HCT116 (cell line): ENCODE measurements around the gene UGT1A9. TPM values are rescaled to one million over a fixed set of nuclear protein-coding genes. Genes with fewer than 3 reads are reported as not detected.

Source experiments
- ATAC-seq: fragments of 200-7000 bp; cut with Tn5 transposase; 2 replicates; pipeline ENCODE4 v1.9.1; 2020; ENCODE audit warnings: mild to moderate bottlenecking, moderate library complexity
- BruUV-seq: library from RNA; stranded (reverse); fragments of 400-500 nt; replicated peaks from 2 replicates; lab custom pipeline; 2021; lab: Mats Ljungman, UMichigan
- CTCF ChIA-PET: fragments of 300-600 bp; sonication (Branson Sonifier 250); formaldehyde crosslinking; loops from one replicate; lab custom pipeline; 2021; ENCODE audit warnings: antibody characterized with exemption; lab: Charles Lee
- POLR2A ChIA-PET: fragments of 300-600, 350-600 bp; sonication (Branson Sonifier 250); formaldehyde crosslinking; loops from one replicate; lab custom pipeline; 2021; ENCODE audit warnings: antibody characterized with exemption; lab: Charles Lee
- RAD21 ChIA-PET, 2 experiments: fragments of 300-600 bp; sonication (Branson Sonifier 250); formaldehyde crosslinking; loops; one replicate each; lab custom pipeline; 2023; ENCODE audit warnings: low total read pairs in 2 of 2; ENCODE audit not compliant: uncharacterized antibody in 2 of 2, unreplicated experiment in 2 of 2, low non-redundant PET in 1 of 2; lab: Charles Lee
- DNase-seq: peaks from one replicate; pipeline ENCODE4 v3.0.0-alpha.2; 2010; ENCODE audit warnings: low read depth, low spot score
- H2AFZ ChIP-seq: fragments of 200-600 bp; shearing (Covaris generic), sonication (generic); 2 replicates; pipeline ENCODE4 v1.6.1; 2017; ENCODE audit warnings: low read depth, mixed run types, mixed read lengths, antibody characterized with exemption, low read length; ENCODE audit not compliant: poor library complexity, severe bottlenecking
- H3K27ac ChIP-seq: 2 replicates; pipeline ENCODE4 v1.5.1; 2012; ENCODE audit warnings: low read depth, low read length
- H3K27me3 ChIP-seq: fragments of 200-600 bp; sonication (generic); 2 replicates; pipeline ENCODE4 v1.6.1; 2016; ENCODE audit warnings: mixed run types, low read length, mixed read lengths; ENCODE audit not compliant: insufficient read depth
- H3K36me3 ChIP-seq, 2 experiments: fragments of 200-500 bp in 1 of 2; fragments of 200-600 bp in 1 of 2; sonication (Bioruptor generic) in 1 of 2; sonication (generic) in 1 of 2; 2 replicates each; pipeline versions ENCODE4 v1.5.1 to v1.6.1; 2014 to 2016; ENCODE audit warnings: low read length in 2 of 2, inconsistent platforms in 1 of 2, mixed read lengths in 1 of 2, mixed run types in 1 of 2; ENCODE audit not compliant: insufficient read depth in 2 of 2, control insufficient read depth in 1 of 2
- H3K4me1 ChIP-seq, 2 experiments: fragments of 200-600 bp in 1 of 2; sonication (generic) in 1 of 2; 2 replicates each; pipeline versions ENCODE4 v1.5.1 to v1.6.1; 2012 to 2017; ENCODE audit warnings: low read length in 2 of 2, inconsistent platforms in 1 of 2, mild to moderate bottlenecking in 1 of 2, mixed read lengths in 1 of 2, mixed run types in 1 of 2, moderate library complexity in 1 of 2; ENCODE audit not compliant: insufficient read depth in 2 of 2, control insufficient read depth in 1 of 2
- H3K4me2 ChIP-seq: fragments of 200-600 bp; sonication (generic); 2 replicates; pipeline ENCODE4 v1.6.1; 2017; ENCODE audit warnings: mixed run types, low read length, mixed read lengths
- H3K4me3 ChIP-seq, 2 experiments: fragments of 200-600 bp in 1 of 2; sonication (generic) in 1 of 2; replicated peaks in 1 of 2; 2 replicates each; pipeline ENCODE4 v1.5.1; 2011 to 2016; ENCODE audit warnings: low read length in 2 of 2, control low read depth in 1 of 2, low read depth in 1 of 2, mild to moderate bottlenecking in 1 of 2, mixed read lengths in 1 of 2, mixed run types in 1 of 2
- H3K79me2 ChIP-seq: fragments of 200-600 bp; sonication (generic); 2 replicates; pipeline ENCODE4 v1.6.1; 2017; ENCODE audit warnings: mild to moderate bottlenecking, mixed run types, low read length, moderate library complexity, mixed read lengths; ENCODE audit not compliant: insufficient read depth
- H3K9ac ChIP-seq: fragments of 200-600 bp; sonication (generic); 2 replicates; pipeline ENCODE4 v1.6.1; 2016; ENCODE audit warnings: low read length, mixed read lengths
- H3K9me2 ChIP-seq: fragments of 200-600 bp; sonication (generic), shearing (Covaris generic); 2 replicates; pipeline ENCODE4 v1.6.1; 2017; ENCODE audit warnings: mixed run types, mild to moderate bottlenecking, moderate library complexity; ENCODE audit not compliant: insufficient read depth
- H3K9me3 ChIP-seq, 2 experiments: fragments of 200-500 bp in 1 of 2; fragments of 200-600 bp in 1 of 2; sonication (Bioruptor generic) in 1 of 2; sonication (generic) in 1 of 2; 2 replicates each; pipeline ENCODE4 v1.6.1; 2014 to 2017; ENCODE audit warnings: low read length in 2 of 2, mixed read lengths in 2 of 2, inconsistent platforms in 1 of 2, low read depth in 1 of 2, mild to moderate bottlenecking in 1 of 2, mixed run types in 1 of 2, moderate library complexity in 1 of 2; ENCODE audit not compliant: control insufficient read depth in 1 of 2, insufficient read depth in 1 of 2
- H4K20me1 ChIP-seq: fragments of 200-600 bp; sonication (generic), shearing (Covaris generic); 2 replicates; pipeline ENCODE4 v1.6.1; 2017; ENCODE audit warnings: mixed run types, mild to moderate bottlenecking, moderate library complexity; ENCODE audit not compliant: insufficient read depth
- ELF1 ChIP-seq: IDR thresholded peaks from 2 replicates; pipeline ENCODE4 v1.6.1; 2012; ENCODE audit warnings: low read depth, borderline replicate concordance
- EZH2phosphoT487 ChIP-seq: fragments of 200-600 bp; IDR thresholded peaks from 2 replicates; pipeline ENCODE4 v1.6.1; 2018; ENCODE audit warnings: antibody characterized with exemption, borderline replicate concordance
- FOSL1 ChIP-seq: IDR thresholded peaks from 2 replicates; pipeline ENCODE4 v1.6.1; 2012; ENCODE audit warnings: low read depth
- JUND ChIP-seq: IDR thresholded peaks from 2 replicates; pipeline ENCODE4 v1.6.1; 2012
- MAX ChIP-seq: IDR thresholded peaks from 2 replicates; pipeline ENCODE4 v1.6.1; 2012
- RAD21 ChIP-seq: IDR thresholded peaks from 2 replicates; pipeline ENCODE4 v1.6.1; 2012; ENCODE audit warnings: low read depth, mild to moderate bottlenecking
- REST ChIP-seq: IDR thresholded peaks from 2 replicates; pipeline ENCODE4 v1.6.1; 2012; ENCODE audit warnings: low read depth
- SIN3A ChIP-seq: IDR thresholded peaks from 2 replicates; pipeline ENCODE4 v1.6.1; 2012; ENCODE audit warnings: low read depth
- SP1 ChIP-seq: IDR thresholded peaks from 2 replicates; pipeline ENCODE4 v1.6.1; 2012; ENCODE audit warnings: low read depth
- SRF ChIP-seq: IDR thresholded peaks from 2 replicates; pipeline ENCODE4 v1.6.1; 2012; ENCODE audit warnings: low read depth
- TCF7L2 ChIP-seq: IDR thresholded peaks from 2 replicates; pipeline ENCODE4 v1.7.0; 2011; ENCODE audit warnings: borderline replicate concordance, inconsistent platforms; ENCODE audit not compliant: insufficient read depth, insufficient read length; ENCODE audit errors: extremely low read depth
- YY1 ChIP-seq: IDR thresholded peaks from 2 replicates; pipeline ENCODE4 v1.6.1; 2011; ENCODE audit warnings: low read length, low read depth, moderate library complexity, mild to moderate bottlenecking; ENCODE audit not compliant: insufficient replicate concordance; ENCODE audit errors: extremely low read depth
- intact Hi-C: fragments of 100-400 bp; cut with micrococcal nuclease; formaldehyde crosslinking; loops from 2 replicates; pipeline ENCODE4 v1.10.0; 2022
- total RNA-seq: library from RNA; stranded (reverse); gene quantifications from one replicate; pipeline ENCODE4 v1.2.1, GENCODE V29; 2021; ENCODE audit not compliant: unreplicated experiment

UGT1A9 gene
- total RNA-seq, 1 experiment from 2014 or later = not detected

- CTCF ChIA-PET = no interaction called here
- no peak overlapping the region for H3K27ac ChIP-seq
- no peaks in the 10 kb centered on the region for H3K79me2 ChIP-seq
- H2AFZ ChIP-seq = no peak overlapping the region
- H3K4me1 ChIP-seq = no peaks in the 10 kb centered on the region
- no peak for ATAC-seq
- H3K9me3 ChIP-seq = no peaks in the 10 kb centered on the region
- POLR2A ChIA-PET = no interaction called here
- H3K27me3 ChIP-seq = no peaks in the 10 kb centered on the region
- no peak for TF ChIP-seq YY1
- TF ChIP-seq SIN3A = no peak
- no peak for TF ChIP-seq TCF7L2
- TF ChIP-seq MAX = no peak
- TF ChIP-seq RAD21 = no peak
- no peak for TF ChIP-seq JUND
- no peak for TF ChIP-seq EZH2phosphoT487
- no peak for TF ChIP-seq FOSL1
- TF ChIP-seq, all 23 proteins: peak for 0
- Histone ChIP-seq H4K20me1 (no peaks in the 10 kb centered on the region), H3K36me3 (no peaks in the 10 kb centered on the region), H3K4me3 (no peak overlapping the region), H3K9ac (no peak overlapping the region), H3K4me2 (no peak overlapping the region), H3K9me2 (no peaks in the 10 kb centered on the region)
- RAD21 ChIA-PET = no interaction called here
- intact Hi-C loops = no loop called here
- BruUV-seq = no TSS peak
- DNase-seq = no peak
These were observed 117.9 kb downstream of the UGT1A9 start for GRCh38 chr2:233789554-233789953.

- no peaks in the 10 kb centered on the region for H3K27me3 ChIP-seq
- no peak for TF ChIP-seq SP1
- TF ChIP-seq ELF1 = no peak
- no peak for TF ChIP-seq REST
- no peak for TF ChIP-seq SRF
- no peak for TF ChIP-seq MAX
- no peak overlapping the region for H3K9ac ChIP-seq
- H4K20me1 ChIP-seq = no peaks in the 10 kb centered on the region
- no peak overlapping the region for H3K4me3 ChIP-seq
- CTCF ChIA-PET = no interaction called here
- ATAC-seq (no peak), DNase-seq (no peak)
- intact Hi-C loops = no loop called here
- no peaks in the 10 kb centered on the region for H3K4me1 ChIP-seq
- BruUV-seq = no TSS peak
- H3K9me2 ChIP-seq = no peaks in the 10 kb centered on the region
- H3K36me3 ChIP-seq = no peaks in the 10 kb centered on the region
- H3K27ac ChIP-seq = no peak overlapping the region
- H3K9me3 ChIP-seq = no peaks in the 10 kb centered on the region
- RAD21 ChIA-PET = no interaction called here
- no peak overlapping the region for H2AFZ ChIP-seq
- POLR2A ChIA-PET = no interaction called here
- no peaks in the 10 kb centered on the region for H3K79me2 ChIP-seq
- H3K4me2 ChIP-seq = no peak overlapping the region
These were observed 119.6 kb downstream of the UGT1A9 start for GRCh38 chr2:233791151-233791882.
